A673 (cell line): ENCODE data around the gene LEF1. TPM values are rescaled to one million over a fixed set of nuclear protein-coding genes. Genes with fewer than 3 reads are reported as not detected.

Source experiments
- BruUV-seq: library from RNA; stranded (reverse); fragments of 400-500 nt; replicated peaks from 2 replicates; lab custom pipeline; 2021; lab: Mats Ljungman, UMichigan
- CTCF ChIA-PET: fragments of 300-600 bp; sonication (Branson Sonifier 250); formaldehyde crosslinking; loops from one replicate; lab custom pipeline; 2022; ENCODE audit warnings: antibody characterized with exemption; lab: Charles Lee
- POLR2A ChIA-PET: fragments of 300-600 bp; sonication (Branson Sonifier 250); formaldehyde crosslinking; loops from one replicate; lab custom pipeline; 2022; ENCODE audit warnings: antibody characterized with exemption; ENCODE audit not compliant: low non-redundant PET; lab: Charles Lee
- DNase-seq: peaks from one replicate; pipeline ENCODE4 v3.0.0-alpha.2; 2015; ENCODE audit warnings: low spot score
- H3K27ac ChIP-seq: fragments of 200-600 bp; sonication (generic); 2 replicates; pipeline ENCODE4 v1.5.1; 2016; ENCODE audit warnings: mixed run types, low read depth, mild to moderate bottlenecking, mixed read lengths, antibody characterized with exemption, low read length; ENCODE audit not compliant: poor library complexity, severe bottlenecking
- H3K27me3 ChIP-seq: fragments of 200-600 bp; sonication (generic); replicated peaks from 2 replicates; pipeline ENCODE4 v1.6.1; 2017; ENCODE audit warnings: mixed run types, low read depth, mild to moderate bottlenecking, mixed read lengths, antibody characterized with exemption, low read length; ENCODE audit not compliant: insufficient read depth, poor library complexity
- H3K36me3 ChIP-seq: fragments of 200-600 bp; sonication (generic); 2 replicates; pipeline ENCODE4 v1.6.1; 2016; ENCODE audit warnings: mixed run types, mild to moderate bottlenecking, mixed read lengths, antibody characterized with exemption, low read length; ENCODE audit not compliant: insufficient read depth, poor library complexity, severe bottlenecking
- H3K4me1 ChIP-seq: fragments of 200-600 bp; sonication (generic); 2 replicates; pipeline ENCODE4 v1.6.1; 2017; ENCODE audit warnings: mixed run types, mild to moderate bottlenecking, mixed read lengths, antibody characterized with exemption, low read length; ENCODE audit not compliant: insufficient read depth, poor library complexity, severe bottlenecking
- H3K4me3 ChIP-seq: fragments of 200-600 bp; sonication (generic); 2 replicates; pipeline ENCODE4 v1.5.1; 2016; ENCODE audit warnings: low read depth, mixed run types, mild to moderate bottlenecking, mixed read lengths, low read length; ENCODE audit not compliant: poor library complexity, severe bottlenecking
- H3K9me3 ChIP-seq: fragments of 200-600 bp; sonication (generic); 2 replicates; pipeline ENCODE4 v1.6.1; 2016; ENCODE audit warnings: mixed run types, low read depth, mild to moderate bottlenecking, mixed read lengths, antibody characterized with exemption, low read length; ENCODE audit not compliant: poor library complexity, severe bottlenecking
- CTCF ChIP-seq: fragments of 300-800, 200-600 bp; sonication (generic); conservative IDR thresholded peaks from 2 replicates; pipeline ENCODE4 v1.5.1; 2017; ENCODE audit warnings: low read depth, mild to moderate bottlenecking, antibody characterized with exemption, low read length, moderate library complexity, mixed read lengths
- EZH2 ChIP-seq: fragments of 200-600 bp; sonication (generic); IDR thresholded peaks from 2 replicates; pipeline ENCODE4 v1.6.1; 2017; ENCODE audit warnings: borderline replicate concordance, low read depth, mild to moderate bottlenecking, mixed read lengths, antibody characterized with exemption, low read length; ENCODE audit not compliant: poor library complexity, severe bottlenecking
- intact Hi-C: fragments of 100-400 bp; cut with micrococcal nuclease; formaldehyde crosslinking; loops from one replicate; pipeline ENCODE4 v1.10.0; 2022; ENCODE audit not compliant: unreplicated experiment
- total RNA-seq: library from RNA; stranded (reverse); gene quantifications from 2 replicates; pipeline ENCODE4 v1.2.3, GENCODE V29; 2021

The LEF1 gene
- total RNA-seq, 1 experiment from 2014 or later, result 2.5 TPM

- H3K9me3 ChIP-seq, result no peaks in the 10 kb centered on the region
- H3K36me3 ChIP-seq, result peaks cover 10% of the 10 kb centered on the region
- no peaks in the 10 kb centered on the region for H3K27me3 ChIP-seq
- no TSS peak for BruUV-seq
- no peak overlapping the region for H3K27ac ChIP-seq
- no peaks in the 10 kb centered on the region for H3K4me1 ChIP-seq
- intact Hi-C loops, result no loop called here
- CTCF ChIA-PET, result no interaction called here
- POLR2A ChIA-PET, result no interaction called here
- no peak for DNase-seq
- H3K4me3 ChIP-seq, result no peak overlapping the region
- no peak for TF ChIP-seq EZH2
- no peak for TF ChIP-seq CTCF
Observed at GRCh38 chr4:108003982-108004515, 164.7 kb downstream of the LEF1 start.

- no TSS peak for BruUV-seq
- no peaks in the 10 kb centered on the region for H3K4me1 ChIP-seq
- intact Hi-C loops, result no loop called here
- no peaks in the 10 kb centered on the region for H3K27me3 ChIP-seq
- TF ChIP-seq EZH2 (no peak), CTCF (no peak)
- H3K27ac ChIP-seq, result no peak overlapping the region
- no peak for DNase-seq
- POLR2A ChIA-PET, result no interaction called here
- H3K9me3 ChIP-seq, result no peaks in the 10 kb centered on the region
- CTCF ChIA-PET, result no interaction called here
- H3K4me3 ChIP-seq, result no peak overlapping the region
- peaks cover 10% of the 10 kb centered on the region for H3K36me3 ChIP-seq
Observed at GRCh38 chr4:108001540-108002135, 167.1 kb downstream of the LEF1 start.

- BruUV-seq, result no TSS peak
- Histone ChIP-seq H3K4me3 (no peak overlapping the region), H3K27me3 (no peaks in the 10 kb centered on the region), H3K36me3 (peaks cover 10% of the 10 kb centered on the region), H3K27ac (no peak overlapping the region), H3K4me1 (no peaks in the 10 kb centered on the region), H3K9me3 (no peaks in the 10 kb centered on the region)
- intact Hi-C loops, result no loop called here
- DNase-seq, result no peak
- TF ChIP-seq CTCF, result no peak
- no peak for TF ChIP-seq EZH2
- POLR2A ChIA-PET, result no interaction called here
- CTCF ChIA-PET, result no interaction called here
Observed at GRCh38 chr4:107999932-108000539, 168.7 kb downstream of the LEF1 start.
